Right lobe of liver (tissue), 6 donors: ENCODE data around the gene BRMS1. TPM values are rescaled to one million over a fixed set of nuclear protein-coding genes. Genes with fewer than 3 reads are reported as not detected.

ENCODE experiments used
- ATAC-seq, 4 donors: fragments of 200-7000 bp; cut with Tn5 transposase; one replicate each; pipeline ENCODE4 v1.9.1; 2020; ENCODE audit warnings: mild to moderate bottlenecking in 4 of 4, moderate library complexity in 4 of 4
- DNase-seq, 3 donors: peaks; one replicate each; pipeline ENCODE4 v3.0.0-alpha.2; 2020
- H3K27ac ChIP-seq, 3 donors: fragments of 200-600 bp; one replicate each; pipeline ENCODE4 v1.8.0; 2022
- H3K27me3 ChIP-seq, 2 donors: fragments of 200-600 bp; one replicate each; pipeline ENCODE4 v1.8.0; 2022
- H3K36me3 ChIP-seq, 4 donors: fragments of 200-600 bp; sonication (generic) in 1 of 4; one replicate each; pipeline versions ENCODE4 v1.5.1 to v1.8.0; 2017 to 2022; ENCODE audit warnings: control low read depth in 1 of 4
- H3K4me1 ChIP-seq, 4 donors: fragments of 200-600 bp; sonication (generic) in 1 of 4; one replicate each; pipeline versions ENCODE4 v1.5.1 to v1.8.0; 2017 to 2022; ENCODE audit warnings: control low read depth in 1 of 4
- H3K4me3 ChIP-seq, 3 donors: fragments of 200-600 bp; one replicate each; pipeline ENCODE4 v1.8.0; 2022
- H3K9me3 ChIP-seq, 4 donors: fragments of 200-600 bp; sonication (generic) in 1 of 4; one replicate each; pipeline versions ENCODE4 v1.5.1 to v1.8.0; 2017 to 2022; ENCODE audit warnings: control low read depth in 1 of 4
- POLR2A ChIP-seq: fragments of 450-650 bp; IDR thresholded peaks from one replicate; pipeline ENCODE4 v1.6.1; 2017; ENCODE audit warnings: antibody characterized with exemption, mild to moderate bottlenecking
- WGBS: methylation state at CpG from one replicate; pipeline ENCODE4 v1.1.6; 2018; ENCODE audit warnings: low coverage, low lambda C conversion rate; ENCODE audit not compliant: insufficient coverage; ENCODE audit errors: missing lambda C conversion rate; 5-methylcytosine and 5-hydroxymethylcytosine counted together
- intact Hi-C, 2 donors: fragments of 100-400 bp; cut with DNase I; formaldehyde crosslinking; loops; one replicate each; pipeline versions ENCODE4 v1.11.2 to v1.14.1; 2022
- total RNA-seq, 6 experiments: library from RNA; depleted of rRNA in 2 of 6; stranded (reverse); fragments of >200 nt in 2 of 6; fragmentation: NEBNext Ultra II Directional in 3 of 6; extraction: Animal tissue kit (Norgen Biotek cat#: 25700) in 3 of 6; gene quantifications; one replicate each; pipeline versions ENCODE4 v1.1.0 to v1.2.4, GENCODE V29; 2016 to 2023
- TF ChIP-seq, protein P1 (sequence below), 4 donors: fragments of 200-600 bp in 3 of 4; fragments of 450-650 bp in 1 of 4; IDR thresholded peaks; one replicate each; pipeline versions ENCODE4 v1.5.1 to v1.8.0; 2016 to 2022; ENCODE audit warnings: antibody characterized with exemption in 4 of 4, mild to moderate bottlenecking in 2 of 4
- donor health status: DM: no; HTN: yes; CAD: no.
- donor health status: DM: no; HTN: no; CAD: no.
- donor health status: DM: no; HTN: no; CAD: no.
- donor health status: DM: no; HTN: yes; CAD: no.
- donor health status: DM: no; HTN: yes; CAD: no.

BRMS1 gene
- total RNA-seq, 6 experiments from 2014 or later, result 8.2 to 31.9 (median 12.1) TPM

GRCh38 chr11:66325263-66325671 is 19.6 kb downstream of the BRMS1 start:
- TF ChIP-seq POLR2A, result no peak
- TF ChIP-seq, protein P1, sequence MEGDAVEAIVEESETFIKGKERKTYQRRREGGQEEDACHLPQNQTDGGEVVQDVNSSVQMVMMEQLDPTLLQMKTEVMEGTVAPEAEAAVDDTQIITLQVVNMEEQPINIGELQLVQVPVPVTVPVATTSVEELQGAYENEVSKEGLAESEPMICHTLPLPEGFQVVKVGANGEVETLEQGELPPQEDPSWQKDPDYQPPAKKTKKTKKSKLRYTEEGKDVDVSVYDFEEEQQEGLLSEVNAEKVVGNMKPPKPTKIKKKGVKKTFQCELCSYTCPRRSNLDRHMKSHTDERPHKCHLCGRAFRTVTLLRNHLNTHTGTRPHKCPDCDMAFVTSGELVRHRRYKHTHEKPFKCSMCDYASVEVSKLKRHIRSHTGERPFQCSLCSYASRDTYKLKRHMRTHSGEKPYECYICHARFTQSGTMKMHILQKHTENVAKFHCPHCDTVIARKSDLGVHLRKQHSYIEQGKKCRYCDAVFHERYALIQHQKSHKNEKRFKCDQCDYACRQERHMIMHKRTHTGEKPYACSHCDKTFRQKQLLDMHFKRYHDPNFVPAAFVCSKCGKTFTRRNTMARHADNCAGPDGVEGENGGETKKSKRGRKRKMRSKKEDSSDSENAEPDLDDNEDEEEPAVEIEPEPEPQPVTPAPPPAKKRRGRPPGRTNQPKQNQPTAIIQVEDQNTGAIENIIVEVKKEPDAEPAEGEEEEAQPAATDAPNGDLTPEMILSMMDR (IDR thresholded peaks at IDR 0.05), result no peak
- Histone ChIP-seq H3K27me3 (no peaks in the 10 kb centered on the region), H3K9me3 (no peaks in the 10 kb centered on the region), H3K4me1 (peaks cover 0 to 8% (median 0%) of the 10 kb centered on the region in 4 donors), H3K36me3 (no peaks in the 10 kb centered on the region), H3K4me3 (no peak overlapping the region), H3K27ac (no peak overlapping the region)
- ATAC-seq (no peak), DNase-seq (no peak)
- intact Hi-C loops, result no loop called here
- WGBS, result 53% methylated on average over 2 of the region's 8 CpGs

DNA sequence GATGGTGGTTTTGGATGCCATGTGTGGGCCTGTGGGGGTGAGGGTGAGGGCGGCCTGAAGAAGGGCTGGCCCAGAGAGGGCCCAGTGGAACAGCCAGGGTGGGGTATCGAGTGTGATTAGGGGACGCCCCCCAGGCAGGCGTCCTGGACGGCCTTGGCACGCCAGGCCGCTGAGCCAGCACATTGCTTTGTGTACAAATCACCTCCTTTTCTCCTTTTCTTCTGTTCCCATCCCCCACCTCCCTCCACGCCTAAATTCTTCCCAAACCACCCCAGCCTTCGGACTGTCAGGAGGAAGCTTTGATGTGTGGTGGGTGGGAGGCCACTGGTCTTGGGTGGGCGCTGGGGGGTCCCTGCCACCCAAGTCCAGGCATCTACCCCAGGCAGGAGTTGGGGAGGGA is 20.2 kb downstream of the BRMS1 start:
- Histone ChIP-seq H3K4me1 (peaks cover 0 to 8% (median 0%) of the 10 kb centered on the region in 4 donors), H3K4me3 (no peak overlapping the region), H3K36me3 (no peaks in the 10 kb centered on the region), H3K27ac (no peak overlapping the region), H3K9me3 (no peaks in the 10 kb centered on the region), H3K27me3 (no peaks in the 10 kb centered on the region)
- WGBS, result no CpG with 5 or more reads among the region's 10 CpGs
- intact Hi-C loops, result no loop called here
- DNase-seq (no peak), ATAC-seq (no peak)
- no peak for TF ChIP-seq POLR2A
- TF ChIP-seq, protein P1 (IDR thresholded peaks at IDR 0.05), result no peak

DNA sequence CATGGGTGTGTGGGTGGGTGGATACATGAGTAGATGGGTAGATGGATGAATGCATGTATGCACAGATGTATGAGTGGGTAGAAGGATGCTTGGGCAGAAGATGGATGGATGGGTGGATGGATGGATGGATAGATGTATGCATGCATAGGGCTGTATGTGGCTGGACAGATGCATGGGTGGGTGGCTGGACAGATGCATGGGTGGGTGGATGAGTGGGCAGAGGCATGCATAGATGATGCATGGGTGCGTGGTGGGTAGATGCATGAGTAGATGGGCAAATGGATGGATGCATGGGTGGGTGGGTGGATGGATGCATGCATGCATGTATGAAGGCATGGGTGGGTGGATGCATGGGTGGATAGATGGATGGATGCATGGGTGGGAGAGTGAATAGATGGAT is 21.2 kb downstream of the BRMS1 start:
- Histone ChIP-seq H3K36me3 (no peaks in the 10 kb centered on the region), H3K9me3 (no peaks in the 10 kb centered on the region), H3K27me3 (no peaks in the 10 kb centered on the region), H3K27ac (no peak overlapping the region), H3K4me3 (no peak overlapping the region), H3K4me1 (peaks cover 0 to 9% (median under 1%) of the 10 kb centered on the region in 4 donors)
- DNase-seq (no peak), ATAC-seq (no peak)
- intact Hi-C loops, result no loop called here
- TF ChIP-seq, protein P1 (IDR thresholded peaks at IDR 0.05), result no peak
- no peak for TF ChIP-seq POLR2A
- 85% methylated on average over 1 of the region's 1 CpG for WGBS

DNA sequence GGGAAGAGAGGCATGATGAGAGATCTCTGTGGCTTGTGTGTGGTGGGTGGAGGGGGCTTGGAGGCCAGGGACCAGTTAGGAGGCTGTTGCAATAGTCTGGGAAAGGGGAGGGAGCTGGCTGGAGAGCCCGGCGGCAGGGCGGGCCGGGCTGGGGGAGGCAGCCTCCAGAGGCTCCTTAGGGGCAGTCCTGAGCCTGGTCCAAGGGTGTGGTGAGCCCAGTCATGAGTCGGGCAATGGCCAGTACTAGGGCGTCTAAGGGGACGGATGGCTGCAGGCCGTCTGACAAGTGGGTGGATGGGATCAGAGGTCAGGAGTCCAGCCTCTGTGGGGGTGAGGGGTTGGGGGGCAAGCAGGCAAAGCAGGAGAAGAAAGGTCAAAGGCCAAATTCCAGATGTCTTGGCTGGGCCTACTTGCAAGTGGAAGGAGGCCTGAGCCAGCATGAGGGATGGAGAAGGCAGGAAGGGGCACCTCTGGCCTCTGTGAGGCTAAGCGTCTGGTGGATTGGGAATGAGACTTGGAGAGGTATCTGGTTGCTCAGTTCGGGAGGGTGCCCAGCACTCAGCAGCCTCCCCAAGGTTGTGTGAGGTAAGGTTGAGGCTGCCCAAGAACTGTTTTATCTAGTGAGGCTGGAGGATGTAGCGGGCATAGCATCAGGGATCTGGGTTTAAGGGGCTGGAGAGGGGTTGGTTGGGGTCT is 22.0 kb downstream of the BRMS1 start:
- Histone ChIP-seq H3K9me3 (no peaks in the 10 kb centered on the region), H3K27me3 (no peaks in the 10 kb centered on the region), H3K27ac (no peak overlapping the region), H3K4me3 (no peak overlapping the region), H3K36me3 (no peaks in the 10 kb centered on the region), H3K4me1 (peaks cover 0 to 10% (median 4%) of the 10 kb centered on the region in 4 donors)
- 84% methylated on average over 10 of the region's 11 CpGs for WGBS
- no peak for ATAC-seq
- intact Hi-C loops, result no loop called here
- TF ChIP-seq, protein P1 (IDR thresholded peaks at IDR 0.05), result no peak
- TF ChIP-seq POLR2A, result no peak
- DNase-seq, result no peak
